Body of pancreas (tissue), 4 donors: Measurements from ENCODE around the gene PRDM16.

ENCODE experiments used
- POLR2A ChIP-seq, 3 donors: fragments of 450-650 bp; IDR thresholded peaks; one replicate each; pipeline ENCODE4 v1.6.1; 2016; ENCODE audit warnings: antibody characterized with exemption in 3 of 3, mild to moderate bottlenecking in 2 of 3
- TF ChIP-seq, protein P1 (sequence below), 7 experiments: fragments of 450-650 bp in 4 of 7; fragments of 200-600 bp in 3 of 7; sonication (generic) in 3 of 7; IDR thresholded peaks; one replicate each; pipeline ENCODE4 v1.5.1; 2016 to 2019; ENCODE audit warnings: antibody characterized with exemption in 7 of 7

- TF ChIP-seq, protein P1, sequence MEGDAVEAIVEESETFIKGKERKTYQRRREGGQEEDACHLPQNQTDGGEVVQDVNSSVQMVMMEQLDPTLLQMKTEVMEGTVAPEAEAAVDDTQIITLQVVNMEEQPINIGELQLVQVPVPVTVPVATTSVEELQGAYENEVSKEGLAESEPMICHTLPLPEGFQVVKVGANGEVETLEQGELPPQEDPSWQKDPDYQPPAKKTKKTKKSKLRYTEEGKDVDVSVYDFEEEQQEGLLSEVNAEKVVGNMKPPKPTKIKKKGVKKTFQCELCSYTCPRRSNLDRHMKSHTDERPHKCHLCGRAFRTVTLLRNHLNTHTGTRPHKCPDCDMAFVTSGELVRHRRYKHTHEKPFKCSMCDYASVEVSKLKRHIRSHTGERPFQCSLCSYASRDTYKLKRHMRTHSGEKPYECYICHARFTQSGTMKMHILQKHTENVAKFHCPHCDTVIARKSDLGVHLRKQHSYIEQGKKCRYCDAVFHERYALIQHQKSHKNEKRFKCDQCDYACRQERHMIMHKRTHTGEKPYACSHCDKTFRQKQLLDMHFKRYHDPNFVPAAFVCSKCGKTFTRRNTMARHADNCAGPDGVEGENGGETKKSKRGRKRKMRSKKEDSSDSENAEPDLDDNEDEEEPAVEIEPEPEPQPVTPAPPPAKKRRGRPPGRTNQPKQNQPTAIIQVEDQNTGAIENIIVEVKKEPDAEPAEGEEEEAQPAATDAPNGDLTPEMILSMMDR (IDR thresholded peaks at IDR 0.05): no peak
- TF ChIP-seq POLR2A (IDR thresholded peaks at IDR 0.05): no peak
Measured at GRCh38 chr1:3075666-3076362, 6.8 kb downstream of the PRDM16 start.
